SU-DHL-6 (cell line): ENCODE results near the gene LPCAT2.

Experiments used
- H2AFZ ChIP-seq: fragments of 200-600 bp; sonication (generic); 2 replicates; pipeline ENCODE4 v1.6.1; 2014; ENCODE audit warnings: low read depth, mild to moderate bottlenecking, moderate library complexity, mixed read lengths, antibody characterized with exemption, low read length; ENCODE audit not compliant: severe bottlenecking
- H3F3A ChIP-seq: fragments of 200-600 bp; shearing (Covaris generic); 2 replicates; pipeline ENCODE4 v1.6.0; 2016; ENCODE audit warnings: antibody characterized with exemption, mild to moderate bottlenecking; ENCODE audit not compliant: insufficient read depth
- H3K27ac ChIP-seq: fragments of 200-600 bp; sonication (generic); 2 replicates; pipeline ENCODE4 v1.5.1; 2016; ENCODE audit warnings: low read depth, mild to moderate bottlenecking, low read length, moderate library complexity, mixed read lengths
- H3K27me3 ChIP-seq: fragments of 200-600 bp; sonication (generic), shearing (Covaris generic); 2 replicates; pipeline ENCODE4 v1.6.0; 2014; ENCODE audit warnings: mild to moderate bottlenecking, low read length
- H3K36me3 ChIP-seq: fragments of 200-600 bp; sonication (generic); 2 replicates; pipeline ENCODE4 v1.6.1; 2014; ENCODE audit warnings: mild to moderate bottlenecking, low read length, mixed read lengths
- H3K4me2 ChIP-seq: fragments of 300-600, 200-600 bp; shearing (Covaris generic), sonication (generic); 2 replicates; pipeline ENCODE4 v1.6.0; 2014; ENCODE audit warnings: low read length, low read depth, mild to moderate bottlenecking; ENCODE audit not compliant: poor library complexity, severe bottlenecking
- H3K4me3 ChIP-seq: fragments of 200-600 bp; sonication (generic); 2 replicates; pipeline ENCODE4 v1.5.1; 2014; ENCODE audit warnings: antibody characterized with exemption, low read length, mild to moderate bottlenecking, mixed read lengths; ENCODE audit not compliant: insufficient read depth, poor library complexity, severe bottlenecking
- H3K79me2 ChIP-seq: fragments of 200-600 bp; sonication (generic); 2 replicates; pipeline ENCODE4 v1.6.1; 2014; ENCODE audit warnings: mild to moderate bottlenecking, low read length, moderate library complexity; ENCODE audit not compliant: insufficient read depth
- H3K9ac ChIP-seq: fragments of 200-600 bp; sonication (generic); 2 replicates; pipeline ENCODE4 v1.7.0; 2014; ENCODE audit warnings: mild to moderate bottlenecking, low read length
- H3K9me2 ChIP-seq: fragments of 200-600 bp; sonication (generic); replicated peaks from 2 replicates; pipeline ENCODE4 v1.6.1; 2014; ENCODE audit warnings: low read length; ENCODE audit not compliant: insufficient read depth
- H3K9me3 ChIP-seq: fragments of 200-600 bp; sonication (generic); 2 replicates; pipeline ENCODE4 v1.6.1; 2014; ENCODE audit warnings: low read length, mixed read lengths; ENCODE audit not compliant: insufficient read depth
- H4K20me1 ChIP-seq: fragments of 200-600 bp; sonication (generic); 2 replicates; pipeline ENCODE4 v1.6.1; 2014; ENCODE audit warnings: low read depth, mild to moderate bottlenecking, antibody characterized with exemption, low read length, moderate library complexity, mixed read lengths
- EZH2phosphoT487 ChIP-seq: fragments of 200-600 bp; sonication (generic), shearing (Covaris generic); conservative IDR thresholded peaks from 2 replicates; pipeline ENCODE4 v1.6.1; 2018; ENCODE audit warnings: mild to moderate bottlenecking, antibody characterized with exemption, low read length, moderate library complexity, mixed read lengths
- TF ChIP-seq, protein P1 (sequence below): fragments of 200-600 bp; sonication (generic); IDR thresholded peaks from one replicate; pipeline ENCODE4 v1.5.1; 2017; ENCODE audit warnings: antibody characterized with exemption, mild to moderate bottlenecking, low read length, moderate library complexity; ENCODE audit not compliant: insufficient read depth, poor library complexity, severe bottlenecking

LPCAT2 gene

GRCh38 chr16:55530316-55530856 lies 21.5 kb downstream of the LPCAT2 start:
- Histone ChIP-seq H3K4me2 (no peak overlapping the region), H3K9me3 (no peaks in the 10 kb centered on the region), H3K36me3 (no peaks in the 10 kb centered on the region), H3K79me2 (no peaks in the 10 kb centered on the region), H3F3A (no peaks in the 10 kb centered on the region), H2AFZ (no peak overlapping the region), H3K4me3 (no peak overlapping the region), H3K9me2 (no peaks in the 10 kb centered on the region), H3K27ac (no peak overlapping the region), H3K27me3 (no peaks in the 10 kb centered on the region), H3K9ac (no peak overlapping the region), H4K20me1 (no peaks in the 10 kb centered on the region)
- TF ChIP-seq EZH2phosphoT487 = no peak
- TF ChIP-seq, protein P1, sequence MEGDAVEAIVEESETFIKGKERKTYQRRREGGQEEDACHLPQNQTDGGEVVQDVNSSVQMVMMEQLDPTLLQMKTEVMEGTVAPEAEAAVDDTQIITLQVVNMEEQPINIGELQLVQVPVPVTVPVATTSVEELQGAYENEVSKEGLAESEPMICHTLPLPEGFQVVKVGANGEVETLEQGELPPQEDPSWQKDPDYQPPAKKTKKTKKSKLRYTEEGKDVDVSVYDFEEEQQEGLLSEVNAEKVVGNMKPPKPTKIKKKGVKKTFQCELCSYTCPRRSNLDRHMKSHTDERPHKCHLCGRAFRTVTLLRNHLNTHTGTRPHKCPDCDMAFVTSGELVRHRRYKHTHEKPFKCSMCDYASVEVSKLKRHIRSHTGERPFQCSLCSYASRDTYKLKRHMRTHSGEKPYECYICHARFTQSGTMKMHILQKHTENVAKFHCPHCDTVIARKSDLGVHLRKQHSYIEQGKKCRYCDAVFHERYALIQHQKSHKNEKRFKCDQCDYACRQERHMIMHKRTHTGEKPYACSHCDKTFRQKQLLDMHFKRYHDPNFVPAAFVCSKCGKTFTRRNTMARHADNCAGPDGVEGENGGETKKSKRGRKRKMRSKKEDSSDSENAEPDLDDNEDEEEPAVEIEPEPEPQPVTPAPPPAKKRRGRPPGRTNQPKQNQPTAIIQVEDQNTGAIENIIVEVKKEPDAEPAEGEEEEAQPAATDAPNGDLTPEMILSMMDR = no peak

- no peaks in the 10 kb centered on the region for H4K20me1 ChIP-seq
- no peak for TF ChIP-seq EZH2phosphoT487
- TF ChIP-seq, protein P1 = no peak
Measured at GRCh38 chr16:55532227-55532626, 23.4 kb downstream of the LPCAT2 start.

GRCh38 chr16:55534756-55535155 lies 25.9 kb downstream of the LPCAT2 start:
- Histone ChIP-seq H3F3A (no peaks in the 10 kb centered on the region), H2AFZ (no peak overlapping the region), H4K20me1 (no peaks in the 10 kb centered on the region), H3K4me2 (no peak overlapping the region), H3K36me3 (no peaks in the 10 kb centered on the region), H3K79me2 (no peaks in the 10 kb centered on the region), H3K27ac (no peak overlapping the region), H3K9ac (no peak overlapping the region), H3K9me2 (no peaks in the 10 kb centered on the region), H3K27me3 (no peaks in the 10 kb centered on the region), H3K9me3 (no peaks in the 10 kb centered on the region), H3K4me3 (no peak overlapping the region)
- TF ChIP-seq EZH2phosphoT487 = no peak
- TF ChIP-seq, protein P1 = no peak

More at GRCh38 chr16:55532227-55532626, 23.4 kb downstream of the LPCAT2 start:
- H3K79me2 ChIP-seq = no peaks in the 10 kb centered on the region
- no peaks in the 10 kb centered on the region for H3F3A ChIP-seq
- no peak overlapping the region for H3K27ac ChIP-seq
- no peaks in the 10 kb centered on the region for H3K27me3 ChIP-seq
- no peaks in the 10 kb centered on the region for H3K36me3 ChIP-seq
- H3K4me3 ChIP-seq = no peak overlapping the region
- no peak overlapping the region for H3K9ac ChIP-seq
- no peak overlapping the region for H3K4me2 ChIP-seq
- H3K9me2 ChIP-seq = no peaks in the 10 kb centered on the region
- H3K9me3 ChIP-seq = no peaks in the 10 kb centered on the region
- no peak overlapping the region for H2AFZ ChIP-seq
